BLaER1 treated with 17β-estradiol and CSF1 and Interleukin-3, amounts not matched to agents 10 nM and 100 nM (cell line): ENCODE results near the gene FOXL1.

Source experiments
- H3K27ac ChIP-seq, 11 experiments: shearing (Covaris generic); formaldehyde crosslinking; 2 replicates each; pipeline ENCODE4 v1.8.1; 2022
- H3K27me3 ChIP-seq, 11 experiments: shearing (Covaris generic); formaldehyde crosslinking; 2 replicates each; pipeline ENCODE4 v1.8.1; 2022
- H3K36me3 ChIP-seq, 11 experiments: shearing (Covaris generic); formaldehyde crosslinking; 2 replicates each; pipeline ENCODE4 v1.8.1; 2022
- H3K4me1 ChIP-seq, 10 experiments: shearing (Covaris generic); formaldehyde crosslinking; 2 replicates each; pipeline ENCODE4 v1.8.1; 2022
- H3K4me2 ChIP-seq, 11 experiments: shearing (Covaris generic); formaldehyde crosslinking; 2 replicates each; pipeline ENCODE4 v1.8.1; 2022
- H3K4me3 ChIP-seq, 10 experiments: shearing (Covaris generic); formaldehyde crosslinking; 2 replicates each; pipeline ENCODE4 v1.8.1; 2022
- H3K9ac ChIP-seq, 11 experiments: shearing (Covaris generic); formaldehyde crosslinking; 2 replicates each; pipeline ENCODE4 v1.8.1; 2022
- H3K9me3 ChIP-seq, 11 experiments: shearing (Covaris generic); formaldehyde crosslinking; replicated peaks in 1 of 11; 2 replicates each; pipeline ENCODE4 v1.8.1; 2022
- H4K20me1 ChIP-seq, 11 experiments: shearing (Covaris generic); formaldehyde crosslinking; 2 replicates each; pipeline ENCODE4 v1.8.1; 2022
- Cebpa-rat ChIP-seq, 11 experiments: shearing (Covaris generic); IDR thresholded peaks; 2 replicates each; pipeline ENCODE4 v1.8.1; 2022

The FOXL1 gene

DNA sequence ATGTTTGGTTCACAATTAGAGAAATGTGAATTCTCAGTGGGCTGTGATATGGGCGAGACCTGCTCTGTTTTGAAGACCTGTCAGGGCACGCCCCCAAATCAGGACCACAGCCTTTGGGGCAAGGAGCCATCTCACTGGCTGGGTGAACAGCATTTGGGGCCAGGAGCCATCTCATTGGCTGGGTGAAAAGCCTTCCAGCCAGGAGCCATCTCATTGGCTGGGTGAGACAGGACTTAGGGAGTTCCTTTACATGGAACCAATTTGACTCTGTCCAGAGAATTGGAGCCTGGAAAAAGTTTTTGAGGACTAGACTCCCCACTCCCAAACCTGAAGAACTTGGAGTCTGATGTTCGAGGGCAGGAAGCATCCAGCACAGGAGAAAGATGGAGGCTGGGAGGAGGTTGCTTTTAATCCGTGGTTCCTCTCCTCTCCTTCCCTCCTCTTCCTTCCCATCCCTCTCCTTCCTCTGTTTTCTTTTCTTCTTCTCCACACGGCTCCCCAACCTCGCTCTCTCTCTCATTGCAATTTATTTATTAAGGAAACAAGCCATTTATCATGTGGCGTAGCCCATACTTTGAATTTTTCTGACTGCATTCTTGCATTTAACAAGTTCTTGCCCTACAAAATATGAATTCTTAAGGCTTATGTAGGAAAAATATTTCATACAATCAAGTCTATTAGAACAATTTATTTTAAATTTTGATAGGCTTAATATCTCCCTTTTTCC lies 19.7 kb downstream of the FOXL1 start:
- Histone ChIP-seq H4K20me1 (no peaks in the 10 kb centered on the region), H3K9me3 (peaks cover 0 to 24% (median 13%) of the 10 kb centered on the region in 11 experiments; a peak in 13 of 22 replicates), H3K9ac (no peak overlapping the region), H3K4me2 (peak overlapping the region in 6 of 11 experiments; percentile 12 to 65 (median 50); a peak in 7 of 22 replicates), H3K27me3 (no peaks in the 10 kb centered on the region), H3K4me3 (no peak overlapping the region), H3K27ac (no peak overlapping the region), H3K4me1 (peaks cover 6 to 40% (median 22%) of the 10 kb centered on the region in 10 experiments; a peak in 17 of 20 replicates), H3K36me3 (no peaks in the 10 kb centered on the region)
- TF ChIP-seq Cebpa-rat (IDR thresholded peaks at IDR 0.05), result no peak

DNA sequence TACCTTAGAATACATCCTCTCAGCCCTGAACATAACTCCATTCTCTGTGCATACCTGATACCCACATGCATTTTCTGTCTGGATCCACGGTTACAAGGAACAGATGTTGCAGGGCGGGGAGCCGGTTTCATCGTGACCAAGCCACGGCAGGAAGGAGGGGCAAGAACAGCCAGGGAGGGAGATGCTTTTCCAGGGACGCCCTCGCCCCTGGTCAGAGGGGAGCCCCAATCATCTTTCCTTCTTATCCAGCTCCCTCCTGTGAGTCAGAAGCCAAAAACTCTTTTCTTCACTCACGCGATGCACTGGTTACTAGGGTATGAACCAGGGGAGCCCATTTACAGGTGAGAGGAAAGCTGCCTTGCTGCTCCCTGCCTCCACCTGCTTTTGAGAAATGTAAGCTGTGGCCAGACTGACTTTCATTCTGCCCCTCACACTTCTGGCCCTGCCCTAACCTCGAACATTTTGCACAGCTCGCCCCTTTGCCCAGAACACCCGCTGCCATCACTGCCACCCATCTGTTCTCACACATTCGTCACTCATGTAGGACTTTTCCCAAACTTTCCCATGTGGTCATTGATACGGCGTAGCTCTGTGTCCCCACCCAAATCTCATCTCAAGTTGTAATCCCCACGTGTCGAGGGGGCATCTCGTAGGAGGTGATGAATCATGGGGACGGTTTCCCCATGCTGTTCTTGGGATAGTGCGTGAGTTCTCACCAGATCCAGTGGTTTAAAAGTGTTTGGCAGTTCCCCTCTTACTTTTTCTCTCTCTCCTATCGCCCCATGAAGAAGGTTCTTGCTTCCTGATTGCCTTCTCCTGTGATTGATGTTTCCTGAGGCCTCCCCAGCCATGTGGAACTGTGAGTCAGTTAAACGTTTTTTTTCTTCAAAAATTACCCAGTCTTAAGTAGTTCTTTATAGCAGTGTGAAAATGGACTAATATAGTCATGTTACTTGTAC lies 20.5 kb downstream of the FOXL1 start:
- TF ChIP-seq Cebpa-rat (IDR thresholded peaks at IDR 0.05), result no peak
- peaks cover 1 to 24% (median 13%) of the 10 kb centered on the region in 11 experiments; a peak in 14 of 22 replicates for H3K9me3 ChIP-seq
- no peaks in the 10 kb centered on the region for H4K20me1 ChIP-seq
- no peaks in the 10 kb centered on the region for H3K36me3 ChIP-seq
- H3K4me2 ChIP-seq, result peak overlapping the region in 9 of 11 experiments; percentile 6 to 65 (median 43); a peak in 15 of 22 replicates
- no peak overlapping the region for H3K27ac ChIP-seq
- no peaks in the 10 kb centered on the region for H3K27me3 ChIP-seq
- no peak overlapping the region; a peak in 1 of 20 replicates for H3K4me3 ChIP-seq
- H3K9ac ChIP-seq, result no peak overlapping the region
- peaks cover 0 to 31% (median 14%) of the 10 kb centered on the region in 10 experiments; a peak in 15 of 20 replicates for H3K4me1 ChIP-seq

- Histone ChIP-seq H3K36me3 (no peaks in the 10 kb centered on the region), H3K4me2 (no peak overlapping the region), H3K4me1 (peaks cover 0 to 29% (median 21%) of the 10 kb centered on the region in 10 experiments; a peak in 14 of 20 replicates), H4K20me1 (no peaks in the 10 kb centered on the region), H3K4me3 (no peak overlapping the region), H3K27ac (no peak overlapping the region), H3K9ac (no peak overlapping the region), H3K27me3 (no peaks in the 10 kb centered on the region), H3K9me3 (peaks cover 5 to 34% (median 24%) of the 10 kb centered on the region in 11 experiments; a peak in 17 of 22 replicates)
- TF ChIP-seq Cebpa-rat (IDR thresholded peaks at IDR 0.05), result no peak
These were observed 23.0 kb downstream of the FOXL1 start for GRCh38 chr16:86601356-86601755.

DNA sequence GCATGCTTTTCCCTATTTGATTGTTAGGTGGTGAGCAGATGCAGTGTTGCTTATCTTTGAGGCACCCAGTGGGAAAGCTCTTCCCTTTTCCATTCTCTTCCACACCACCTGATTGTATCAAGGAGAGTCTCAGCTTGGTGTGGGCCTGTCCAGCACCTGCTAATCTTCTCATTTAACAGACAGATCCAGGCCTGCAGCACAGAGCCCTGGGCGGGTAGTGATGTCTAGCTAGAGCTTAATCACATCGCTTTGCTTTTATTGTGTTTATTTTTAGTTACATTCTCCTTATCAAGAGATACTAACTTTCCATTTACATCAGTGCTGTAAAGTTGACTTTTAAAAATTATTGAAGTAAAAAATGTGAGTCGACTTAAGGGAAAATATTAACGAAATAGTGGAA lies 24.2 kb downstream of the FOXL1 start:
- no peak overlapping the region for H3K4me3 ChIP-seq
- TF ChIP-seq Cebpa-rat (IDR thresholded peaks at IDR 0.05), result no peak
- no peaks in the 10 kb centered on the region for H3K27me3 ChIP-seq
- no peaks in the 10 kb centered on the region for H4K20me1 ChIP-seq
- no peak overlapping the region for H3K4me2 ChIP-seq
- H3K27ac ChIP-seq, result no peak overlapping the region
- no peak overlapping the region for H3K9ac ChIP-seq
- H3K4me1 ChIP-seq, result peaks cover 0 to 24% (median 21%) of the 10 kb centered on the region in 10 experiments; a peak in 14 of 20 replicates
- peaks cover 12 to 45% (median 24%) of the 10 kb centered on the region in 11 experiments; a peak in 17 of 22 replicates for H3K9me3 ChIP-seq
- H3K36me3 ChIP-seq, result no peaks in the 10 kb centered on the region

DNA sequence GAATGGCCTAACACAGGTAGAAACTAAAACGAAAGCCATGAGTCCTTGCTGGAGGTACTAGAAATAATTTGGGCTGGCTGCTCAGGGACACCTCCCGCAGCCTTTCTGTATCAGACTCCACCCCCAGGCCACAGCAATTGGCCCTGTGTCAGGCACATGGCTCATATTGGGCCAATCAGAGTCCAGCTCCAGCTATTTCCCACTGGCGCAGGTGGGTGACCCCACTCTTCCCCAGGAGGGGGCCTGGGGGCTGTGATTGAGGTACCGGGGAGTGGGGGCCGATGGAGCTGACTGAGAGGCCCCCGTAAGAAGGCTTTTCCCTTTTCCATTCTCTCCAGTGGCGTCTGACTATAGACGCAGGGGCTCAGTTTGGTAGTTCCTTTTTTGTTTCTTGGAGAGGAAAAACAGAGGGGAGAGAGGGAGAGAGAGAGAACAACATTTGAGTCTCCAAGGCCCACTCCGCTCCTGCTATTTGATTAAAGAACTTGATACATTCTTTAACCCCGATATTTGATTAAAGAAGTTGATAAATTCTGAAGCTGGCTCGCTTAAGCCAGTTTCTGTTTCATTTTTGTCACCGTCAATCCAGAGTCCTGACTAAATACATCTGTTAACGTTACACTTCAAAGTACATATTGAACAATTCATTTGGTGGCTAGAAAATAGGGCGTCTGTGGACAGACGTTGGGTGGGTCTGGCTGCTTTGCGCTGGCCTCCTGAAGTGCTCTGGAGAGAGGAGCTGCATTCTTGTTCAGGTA lies 26.3 kb downstream of the FOXL1 start:
- Histone ChIP-seq H4K20me1 (no peaks in the 10 kb centered on the region), H3K9me3 (peaks cover 0 to 35% (median 15%) of the 10 kb centered on the region in 11 experiments; a peak in 14 of 22 replicates), H3K9ac (peak overlapping the region in 3 of 11 experiments; percentile 12 to 25 (median 16); a peak in 1 of 22 replicates), H3K4me1 (peaks cover 0 to 31% (median 19%) of the 10 kb centered on the region in 10 experiments; a peak in 14 of 20 replicates), H3K27me3 (no peaks in the 10 kb centered on the region), H3K4me2 (peak overlapping the region; percentile 17 to 56 (median 30); a peak in 18 of 22 replicates), H3K36me3 (no peaks in the 10 kb centered on the region), H3K27ac (peak overlapping the region in 1 of 11 experiments; percentile 22; a peak in 2 of 22 replicates), H3K4me3 (peak overlapping the region in 2 of 10 experiments; percentile 17 to 38; a peak in 3 of 20 replicates)
- no peak for TF ChIP-seq Cebpa-rat (IDR thresholded peaks at IDR 0.05)

DNA sequence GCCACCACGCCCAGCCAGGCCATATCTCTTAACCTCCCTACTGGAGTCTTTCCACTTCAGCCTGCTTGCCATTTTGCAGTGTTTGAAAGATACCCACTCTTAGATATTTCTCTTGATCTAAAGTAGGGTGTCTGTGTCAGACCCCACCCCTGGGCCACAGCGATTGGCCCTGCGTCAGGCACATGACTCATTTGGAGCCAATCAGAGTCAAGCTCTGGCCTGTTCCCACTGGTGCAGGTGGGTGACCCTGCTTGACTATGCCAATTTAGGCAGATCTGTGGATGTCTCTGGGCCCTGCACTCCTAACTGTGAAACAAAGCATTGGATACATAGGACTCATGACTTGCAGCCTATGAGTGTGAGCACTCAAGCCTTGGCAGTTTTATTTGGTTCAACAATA lies 27.6 kb downstream of the FOXL1 start:
- Histone ChIP-seq H3K4me2 (no peak overlapping the region), H3K4me1 (peaks cover 0 to 43% (median 27%) of the 10 kb centered on the region in 10 experiments; a peak in 14 of 20 replicates), H3K36me3 (no peaks in the 10 kb centered on the region), H3K27ac (no peak overlapping the region), H4K20me1 (no peaks in the 10 kb centered on the region), H3K9me3 (peaks cover 0 to 28% (median 12%) of the 10 kb centered on the region in 11 experiments; a peak in 14 of 22 replicates), H3K9ac (no peak overlapping the region), H3K27me3 (no peaks in the 10 kb centered on the region), H3K4me3 (no peak overlapping the region)
- no peak for TF ChIP-seq Cebpa-rat (IDR thresholded peaks at IDR 0.05)

GRCh38 chr16:86608301-86608747 lies 30.0 kb downstream of the FOXL1 start:
- H3K4me2 ChIP-seq, result peak overlapping the region in 8 of 11 experiments; percentile 20 to 55 (median 40); a peak in 15 of 22 replicates
- H4K20me1 ChIP-seq, result no peaks in the 10 kb centered on the region
- H3K27me3 ChIP-seq, result no peaks in the 10 kb centered on the region

DNA sequence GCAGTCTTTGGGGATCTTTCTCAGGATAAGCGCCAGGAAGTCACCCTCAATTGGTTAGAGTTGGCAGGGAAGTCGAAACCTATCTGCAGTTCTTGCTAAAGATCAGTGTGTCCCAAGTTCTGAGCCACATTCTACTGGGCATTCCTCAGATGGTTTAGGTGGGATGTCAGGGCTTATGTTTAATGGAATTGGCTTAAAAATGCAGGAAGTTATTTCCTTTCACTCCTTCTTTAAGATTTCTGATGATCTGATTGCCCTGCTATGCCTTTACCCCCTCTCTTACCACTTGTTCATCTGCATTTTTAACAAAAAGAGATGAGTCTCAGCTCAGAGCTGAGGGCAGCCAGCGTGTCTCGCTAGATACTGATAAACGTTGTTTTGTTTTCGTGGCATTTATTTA lies 30.8 kb downstream of the FOXL1 start:
- Histone ChIP-seq H3K9me3 (peaks cover 0 to 25% (median 11%) of the 10 kb centered on the region in 11 experiments; a peak in 13 of 22 replicates), H3K27me3 (no peaks in the 10 kb centered on the region), H3K36me3 (no peaks in the 10 kb centered on the region), H3K4me1 (peaks cover 0 to 44% (median 32%) of the 10 kb centered on the region in 10 experiments; a peak in 14 of 20 replicates), H3K4me2 (peak overlapping the region in 6 of 11 experiments; percentile 14 to 63 (median 30); a peak in 7 of 22 replicates), H3K9ac (no peak overlapping the region), H3K4me3 (no peak overlapping the region), H3K27ac (no peak overlapping the region), H4K20me1 (no peaks in the 10 kb centered on the region)
- TF ChIP-seq Cebpa-rat (IDR thresholded peaks at IDR 0.05), result no peak

More at GRCh38 chr16:86608301-86608747, 30.0 kb downstream of the FOXL1 start:
- no peak for TF ChIP-seq Cebpa-rat (IDR thresholded peaks at IDR 0.05)
- Histone ChIP-seq H3K36me3 (no peaks in the 10 kb centered on the region), H3K4me3 (no peak overlapping the region), H3K9me3 (peaks cover 0 to 25% (median 12%) of the 10 kb centered on the region in 11 experiments; a peak in 13 of 22 replicates), H3K9ac (no peak overlapping the region), H3K27ac (no peak overlapping the region), H3K4me1 (peaks cover 0 to 44% (median 32%) of the 10 kb centered on the region in 10 experiments; a peak in 14 of 20 replicates)
